ENCODE results near the gene SIRT7. TPM values are rescaled to one million over a fixed set of nuclear protein-coding genes. Genes with fewer than 3 reads are reported as not detected.

Gene SIRT7
- polyA plus RNA-seq, 1 donor from 2014 or later: 44.5 TPM

DNA sequence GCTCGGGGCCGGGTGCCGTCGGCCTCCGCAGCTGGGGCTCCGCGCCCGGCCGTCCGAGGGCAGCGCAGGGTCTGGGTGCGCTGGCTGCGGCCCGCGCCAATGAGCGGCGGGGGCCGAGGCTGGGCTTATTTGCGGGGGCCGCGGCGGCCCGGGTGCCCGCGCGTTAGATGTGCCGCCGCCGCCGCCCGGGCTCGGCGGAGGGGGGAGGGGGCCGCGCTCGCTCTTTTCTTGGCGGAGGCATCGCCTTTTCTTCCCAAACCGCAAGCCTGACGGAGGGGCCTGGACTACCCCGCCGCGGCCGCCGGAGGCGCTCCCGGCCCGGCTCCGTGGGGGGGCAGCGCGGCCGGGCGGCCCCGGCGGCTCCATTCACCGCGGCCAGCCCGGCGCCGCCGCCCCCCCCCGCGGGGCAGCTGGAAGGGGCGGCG is 43.1 kb upstream of the SIRT7 start, which contains the start of gene NOTUM:
Gene NOTUM, minus strand, starts transcription at position 101 of the 425 bp plus-strand sequence. CDS start 278 bp downstream, outside the sequence.
- Histone ChIP-seq H3K4me2 (ENCODE audit: low read length) (no peak within 1 kb of the TSS), H3K9me3 (ENCODE audit: low read length) (no peaks in the 10 kb centered on the region), H3K79me2 (replicated peaks; ENCODE audit: insufficient read depth, low read length) (no peaks in the 10 kb centered on the region), H3K4me3 (ENCODE audit: low read length) (peak within 1 kb of the TSS; percentile 50), H3F3A (ENCODE audit: insufficient read depth, low read length, poor library complexity, severe bottlenecking) (no peaks in the 10 kb centered on the region), H3K9ac (ENCODE audit: low read length) (no peak within 1 kb of the TSS), H3K36me3 (ENCODE audit: insufficient read depth, low read length) (no peaks in the 10 kb centered on the region), H3K27me3 (ENCODE audit: insufficient read depth, low read depth, low read length) (peaks cover 63% of the 10 kb centered on the region), H3K9me2 (ENCODE audit: insufficient read depth, low read length) (no peaks in the 10 kb centered on the region), H3K27ac (ENCODE audit: low read length) (no peak within 1 kb of the TSS), H2AFZ (ENCODE audit: low read depth, low read length) (no peak within 1 kb of the TSS), H4K20me1 (ENCODE audit: insufficient read depth) (no peaks in the 10 kb centered on the region)
- no peak for TF ChIP-seq CTCF (IDR thresholded peaks at IDR 0.05; ENCODE audit: poor library complexity, severe bottlenecking)
- TF ChIP-seq POLR2AphosphoS5 (IDR thresholded peaks at IDR 0.05): no peak
- no peak for TF ChIP-seq EZH2 (IDR thresholded peaks at IDR 0.05; ENCODE audit: borderline replicate concordance, insufficient read depth, low read length, poor library complexity, severe bottlenecking)
- TF ChIP-seq RAD21 (conservative IDR thresholded peaks at IDR 0.05): no peak
- TF ChIP-seq MXI1 (conservative IDR thresholded peaks at IDR 0.05; ENCODE audit: poor library complexity, severe bottlenecking): no peak

- TF ChIP-seq POLR2AphosphoS5 (IDR thresholded peaks at IDR 0.05) (no peak), EZH2 (IDR thresholded peaks at IDR 0.05; ENCODE audit: borderline replicate concordance, insufficient read depth, low read length, poor library complexity, severe bottlenecking) (peak; percentile 91)
- H3K27me3 ChIP-seq (ENCODE audit: insufficient read depth, low read depth, low read length): peaks cover 63% of the 10 kb centered on the region
- no peaks in the 10 kb centered on the region for H3K36me3 ChIP-seq (ENCODE audit: insufficient read depth, low read length)
- peak overlapping the region; percentile 50 for H3K4me3 ChIP-seq (ENCODE audit: low read length)
- H3K9me3 ChIP-seq (ENCODE audit: low read length): no peaks in the 10 kb centered on the region
- H2AFZ ChIP-seq (ENCODE audit: low read depth, low read length): no peak overlapping the region
- no peaks in the 10 kb centered on the region for H3K9me2 ChIP-seq (ENCODE audit: insufficient read depth, low read length)
- no peaks in the 10 kb centered on the region for H3K79me2 ChIP-seq (replicated peaks; ENCODE audit: insufficient read depth, low read length)
- no peaks in the 10 kb centered on the region for H4K20me1 ChIP-seq (ENCODE audit: insufficient read depth)
- no peak overlapping the region for H3K9ac ChIP-seq (ENCODE audit: low read length)
- no peaks in the 10 kb centered on the region for H3F3A ChIP-seq (ENCODE audit: insufficient read depth, low read length, poor library complexity, severe bottlenecking)
- no peak overlapping the region for H3K4me2 ChIP-seq (ENCODE audit: low read length)
- no peak overlapping the region for H3K27ac ChIP-seq (ENCODE audit: low read length)
Measured at GRCh38 chr17:81960130-81960958, 42.4 kb upstream of the SIRT7 start.

DNA sequence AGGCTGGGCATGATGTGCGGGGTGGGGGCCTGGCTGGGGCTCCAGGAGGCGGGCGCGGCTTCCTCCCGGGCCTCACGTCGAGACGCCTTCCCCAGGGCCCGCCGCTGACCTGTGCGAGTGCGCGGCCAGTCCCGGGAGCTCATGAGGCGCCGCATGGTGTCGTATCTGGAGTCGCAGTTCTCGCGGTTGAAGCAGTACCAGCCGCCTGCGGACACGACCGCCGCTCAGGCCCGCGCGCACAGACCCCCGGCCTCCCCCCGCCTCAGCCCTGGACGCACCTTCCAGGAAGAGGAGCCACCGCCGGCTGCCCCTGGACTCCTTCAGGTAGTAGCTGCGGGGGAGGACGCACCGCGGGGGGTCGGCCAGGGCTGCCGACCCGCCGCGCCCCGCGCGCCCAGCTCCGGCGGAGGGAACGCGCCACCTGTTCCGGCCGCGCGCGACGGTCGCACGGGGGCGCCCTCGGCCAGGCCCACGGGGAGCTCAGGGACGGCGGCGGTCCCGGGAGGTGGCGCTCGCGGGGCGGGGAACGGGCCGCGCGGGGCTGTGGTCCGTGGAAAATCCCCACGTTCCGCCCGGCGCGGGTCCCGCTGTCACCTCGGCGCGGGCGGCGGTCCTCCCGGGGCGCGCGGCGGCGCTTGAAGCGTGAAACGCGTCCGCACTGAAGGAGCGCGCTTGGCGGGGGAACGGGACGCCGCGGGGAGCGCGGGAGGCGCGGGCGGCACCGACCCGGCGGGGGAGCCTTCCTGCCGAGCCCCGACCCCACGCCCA is 41.6 kb upstream of the SIRT7 start:
- TF ChIP-seq MXI1 (conservative IDR thresholded peaks at IDR 0.05; ENCODE audit: poor library complexity, severe bottlenecking) (peak; percentile 35), SMC3 (conservative IDR thresholded peaks at IDR 0.05; ENCODE audit: poor library complexity) (peak; percentile 73), CTCF (IDR thresholded peaks at IDR 0.05; ENCODE audit: poor library complexity, severe bottlenecking) (peak; percentile 90), REST (IDR thresholded peaks at IDR 0.05; ENCODE audit: borderline replicate concordance) (no peak), POLR2AphosphoS5 (IDR thresholded peaks at IDR 0.05) (no peak), TAF1 (IDR thresholded peaks at IDR 0.05; ENCODE audit: low read depth) (no peak), RAD21 (conservative IDR thresholded peaks at IDR 0.05) (peak; percentile 71), EZH2 (IDR thresholded peaks at IDR 0.05; ENCODE audit: borderline replicate concordance, insufficient read depth, low read length, poor library complexity, severe bottlenecking) (no peak)
- Histone ChIP-seq H2AFZ (ENCODE audit: low read depth, low read length) (no peak overlapping the region), H4K20me1 (ENCODE audit: insufficient read depth) (no peaks in the 10 kb centered on the region), H3K9ac (ENCODE audit: low read length) (no peak overlapping the region), H3K79me2 (replicated peaks; ENCODE audit: insufficient read depth, low read length) (no peaks in the 10 kb centered on the region), H3K27ac (ENCODE audit: low read length) (no peak overlapping the region), H3F3A (ENCODE audit: insufficient read depth, low read length, poor library complexity, severe bottlenecking) (no peaks in the 10 kb centered on the region), H3K4me3 (ENCODE audit: low read length) (peak overlapping the region; percentile 50), H3K9me2 (ENCODE audit: insufficient read depth, low read length) (no peaks in the 10 kb centered on the region), H3K9me3 (ENCODE audit: low read length) (no peaks in the 10 kb centered on the region), H3K4me2 (ENCODE audit: low read length) (no peak overlapping the region), H3K27me3 (ENCODE audit: insufficient read depth, low read depth, low read length) (peaks cover 63% of the 10 kb centered on the region), H3K36me3 (ENCODE audit: insufficient read depth, low read length) (no peaks in the 10 kb centered on the region)
